Fibroblast of peridontal ligament (primary cell): ENCODE measurements around the gene ZNF660.
"Not testable (repeated sequence)": the region's sequence is repeated elsewhere in the genome, so short reads cannot be mapped to it uniquely, and the experiment has no call there.

ENCODE experiments used
- DNase-seq: peaks from one replicate; pipeline ENCODE4 v3.0.0-alpha.2; 2010; ENCODE audit errors: extremely low read depth

Gene ZNF660

GRCh38 chr3:44584646-44585501 is at the start of gene ZNF660:
Gene ZNF660 (plus strand): TSS chr3:44584964. CDS start chr3:44594194, 9,230 bp downstream.
- DNase-seq = peak; percentile 69

- DNase-seq = no peak
Observed at GRCh38 chr3:44535364-44535763, 49.4 kb upstream of the ZNF660 start.

- DNase-seq = not testable (repeated sequence)
Observed at GRCh38 chr3:44544811-44545210, 40.0 kb upstream of the ZNF660 start.

- DNase-seq = peak; percentile 52
Observed at GRCh38 chr3:44554626-44555592, 29.9 kb upstream of the ZNF660 start, which contains the start of gene ZKSCAN7. Gene ZKSCAN7 (plus strand): TSS chr3:44555193. CDS start chr3:44557048, 1,855 bp downstream.

GRCh38 chr3:44555723-44556122 is 29.0 kb upstream of the ZNF660 start:
- no peak for DNase-seq

GRCh38 chr3:44557074-44557473 is 27.7 kb upstream of the ZNF660 start:
- DNase-seq = no peak

- DNase-seq = no peak
Observed at GRCh38 chr3:44561076-44561475, 23.7 kb upstream of the ZNF660 start.

- DNase-seq = no peak
Observed at GRCh38 chr3:44562147-44562546, 22.6 kb upstream of the ZNF660 start.

GRCh38 chr3:44568561-44568960 is 16.2 kb upstream of the ZNF660 start:
- DNase-seq = no peak

- no peak for DNase-seq
Observed at GRCh38 chr3:44571024-44571423, 13.7 kb upstream of the ZNF660 start.

GRCh38 chr3:44576613-44577012 is 8.2 kb upstream of the ZNF660 start:
- DNase-seq = peak; percentile 10

- DNase-seq = not testable (repeated sequence)
Observed at GRCh38 chr3:44577354-44577952, 7.3 kb upstream of the ZNF660 start.

GRCh38 chr3:44578316-44578715 is 6.4 kb upstream of the ZNF660 start:
- DNase-seq = not testable (repeated sequence)

GRCh38 chr3:44578924-44579515 is 5.7 kb upstream of the ZNF660 start:
- not testable (repeated sequence) for DNase-seq

GRCh38 chr3:44579749-44580148 is 5.0 kb upstream of the ZNF660 start:
- not testable (repeated sequence) for DNase-seq

GRCh38 chr3:44580971-44581370 is 3.8 kb upstream of the ZNF660 start:
- not testable (repeated sequence) for DNase-seq

- peak; percentile 7 for DNase-seq
Observed at GRCh38 chr3:44596621-44597020, 11.9 kb downstream of the ZNF660 start.

GRCh38 chr3:44601749-44602148 is 17.0 kb downstream of the ZNF660 start:
- no peak for DNase-seq

GRCh38 chr3:44612678-44613077 is 27.9 kb downstream of the ZNF660 start:
- no peak for DNase-seq

- peak; percentile 91 for DNase-seq
Observed at GRCh38 chr3:44624749-44625480, 40.2 kb downstream of the ZNF660 start, which contains the start of gene ZNF197. Gene ZNF197 (plus strand): TSS chr3:44625036. CDS start chr3:44629155, 4,119 bp downstream.

- DNase-seq = no peak
Observed at GRCh38 chr3:44628716-44629115, 44.0 kb downstream of the ZNF660 start.
